PC-9 (cell line): Measurements from ENCODE around the gene ULBP1. TPM values are rescaled to one million over a fixed set of nuclear protein-coding genes. Genes with fewer than 3 reads are reported as not detected.
"Not testable (repeated sequence)": the region's sequence is repeated elsewhere in the genome, so short reads cannot be mapped to it uniquely, and the experiment has no call there.

Experiments used
- BruUV-seq: library from RNA; stranded (reverse); fragments of 400-500 nt; replicated peaks from 2 replicates; lab custom pipeline; 2021; lab: Mats Ljungman, UMichigan
- CTCF ChIA-PET: fragments of 300-600 bp; sonication (Branson Sonifier 250); formaldehyde crosslinking; loops from one replicate; lab custom pipeline; 2022; ENCODE audit warnings: antibody characterized with exemption; lab: Charles Lee
- POLR2A ChIA-PET: fragments of 300-600 bp; sonication (Branson Sonifier 250); formaldehyde crosslinking; loops from one replicate; lab custom pipeline; 2022; ENCODE audit warnings: antibody characterized with exemption; ENCODE audit not compliant: unreplicated experiment; lab: Charles Lee
- DNase-seq, 2 experiments: peaks; one replicate each; pipeline versions ENCODE4 v3.0.0 to v3.0.0-alpha.2; 2015 to 2022; ENCODE audit warnings: mixed read lengths in 1 of 2
- H2AFZ ChIP-seq: fragments of 200-600 bp; sonication (generic); 2 replicates; pipeline ENCODE4 v1.8.1; 2017; ENCODE audit warnings: antibody characterized with exemption
- H3F3A ChIP-seq: fragments of 200-600 bp; sonication (generic); 2 replicates; pipeline ENCODE4 v1.8.1; 2017; ENCODE audit warnings: antibody characterized with exemption, mild to moderate bottlenecking, low read depth; ENCODE audit not compliant: insufficient read depth
- H3K27ac ChIP-seq: fragments of 200-600 bp; sonication (generic); 2 replicates; pipeline ENCODE4 v1.6.1; 2016; ENCODE audit warnings: mixed run types
- H3K27me3 ChIP-seq: fragments of 200-600 bp; sonication (generic); 2 replicates; pipeline ENCODE4 v1.6.1; 2016; ENCODE audit warnings: low read depth, mixed run types; ENCODE audit not compliant: insufficient read depth
- H3K36me3 ChIP-seq: fragments of 200-600 bp; sonication (generic); 2 replicates; pipeline ENCODE4 v1.6.1; 2016; ENCODE audit warnings: low read depth, mixed run types
- H3K4me1 ChIP-seq: fragments of 200-600 bp; sonication (generic); replicated peaks from 2 replicates; pipeline ENCODE4 v1.6.1; 2016; ENCODE audit warnings: mixed run types; ENCODE audit not compliant: insufficient read depth
- H3K4me2 ChIP-seq: fragments of 200-600 bp; sonication (generic); 2 replicates; pipeline ENCODE4 v1.6.1; 2017; ENCODE audit warnings: mixed run types
- H3K4me3 ChIP-seq: fragments of 200-600 bp; sonication (generic); 2 replicates; pipeline ENCODE4 v1.6.1; 2016; ENCODE audit warnings: mixed run types
- H3K79me2 ChIP-seq: fragments of 200-600 bp; sonication (generic); 2 replicates; pipeline ENCODE4 v1.6.1; 2017; ENCODE audit warnings: low read depth, mixed run types
- H3K9me2 ChIP-seq: fragments of 200-600 bp; sonication (generic); 2 replicates; pipeline ENCODE4 v1.8.1; 2017; ENCODE audit warnings: mild to moderate bottlenecking; ENCODE audit not compliant: insufficient read depth
- H3K9me3 ChIP-seq: fragments of 200-600 bp; sonication (generic); 2 replicates; pipeline ENCODE4 v1.8.1; 2016; ENCODE audit warnings: low read depth; ENCODE audit not compliant: insufficient read depth
- H4K20me1 ChIP-seq: fragments of 200-600 bp; sonication (generic); 2 replicates; pipeline ENCODE4 v1.8.1; 2017; ENCODE audit not compliant: insufficient read depth
- CTCF ChIP-seq: fragments of 200-600 bp; sonication (generic); conservative IDR thresholded peaks from 2 replicates; pipeline ENCODE4 v1.6.1; 2017; ENCODE audit warnings: mixed run types, antibody characterized with exemption, mild to moderate bottlenecking, moderate library complexity
- EZH2 ChIP-seq: fragments of 200-600 bp; sonication (generic); IDR thresholded peaks from 2 replicates; pipeline ENCODE4 v1.8.0; 2017; ENCODE audit warnings: antibody characterized with exemption, low read depth
- intact Hi-C: fragments of 100-400 bp; cut with micrococcal nuclease; formaldehyde crosslinking; loops from one replicate; pipeline ENCODE4 v1.10.0; 2022; ENCODE audit not compliant: unreplicated experiment
- total RNA-seq: library from RNA; stranded (reverse); gene quantifications from 2 replicates; pipeline ENCODE4 v1.2.3, GENCODE V29; 2021

ULBP1 gene
- total RNA-seq, 1 experiment from 2014 or later, result 3.3 TPM

GRCh38 chr6:150013785-150014622 is 50.3 kb downstream of the ULBP1 start:
- H3K79me2 ChIP-seq, H4K20me1 ChIP-seq, H3K4me1 ChIP-seq, H3K9me3 ChIP-seq, POLR2A ChIA-PET, H3K27me3 ChIP-seq, H2AFZ ChIP-seq, H3K36me3 ChIP-seq, H3K4me3 ChIP-seq, DNase-seq, H3K4me2 ChIP-seq, CTCF ChIA-PET, H3K9me2 ChIP-seq, BruUV-seq, H3F3A ChIP-seq, intact Hi-C loops, H3K27ac ChIP-seq: not testable (repeated sequence)

- BruUV-seq, H3K27me3 ChIP-seq, H3K36me3 ChIP-seq, H3K9me2 ChIP-seq, CTCF ChIA-PET, DNase-seq, H3F3A ChIP-seq, H3K4me3 ChIP-seq, H3K4me1 ChIP-seq, H4K20me1 ChIP-seq, POLR2A ChIA-PET, H3K4me2 ChIP-seq, H2AFZ ChIP-seq, H3K9me3 ChIP-seq, H3K79me2 ChIP-seq, H3K27ac ChIP-seq: not testable (repeated sequence)
- intact Hi-C loops, result loop anchor here (1.0 to 5.0 kb wide), 2 partner anchors 80 to 383 kb away; no protein-coding TSS in a partner anchor
These were observed 51.0 kb downstream of the ULBP1 start for GRCh38 chr6:150014623-150015280.

- DNase-seq, result peak in 1 of 2 experiments; percentile 49
- H3K4me2 ChIP-seq, H3K9me3 ChIP-seq, H3K36me3 ChIP-seq, H3K27ac ChIP-seq, BruUV-seq, CTCF ChIA-PET, H3K4me1 ChIP-seq, H3K4me3 ChIP-seq, POLR2A ChIA-PET, H3K9me2 ChIP-seq, H4K20me1 ChIP-seq, H3F3A ChIP-seq, H3K27me3 ChIP-seq, H2AFZ ChIP-seq, H3K79me2 ChIP-seq: not testable (repeated sequence)
- intact Hi-C loops, result loop anchor here (1.0 to 5.0 kb wide), 4 partner anchors 53 to 382 kb away; partner anchors contain the start of gene ULBP3
These were observed 51.7 kb downstream of the ULBP1 start for GRCh38 chr6:150015281-150016001.

- POLR2A ChIA-PET, result interaction anchor here (0.6 to 1.0 kb wide), 3 partner anchors 21 to 839 kb away, joined by 3 to 8 read pairs (median 6); partner anchors contain the start of gene ULBP3
These were observed 52.8 kb downstream of the ULBP1 start for GRCh38 chr6:150016324-150017185.

More at GRCh38 chr6:150016324-150017185, 52.8 kb downstream of the ULBP1 start:
- intact Hi-C loops, result loop anchor here (2.0 to 5.0 kb wide), 3 partner anchors 52 to 381 kb away; partner anchors contain the start of gene ULBP3
- DNase-seq, result peak; percentile 42 to 60
- H3K79me2 ChIP-seq, result no peaks in the 10 kb centered on the region
- BruUV-seq, result no TSS peak
- no peaks in the 10 kb centered on the region for H3F3A ChIP-seq
- H2AFZ ChIP-seq, result no peak overlapping the region
- no peaks in the 10 kb centered on the region for H3K36me3 ChIP-seq
- no peak overlapping the region for H3K4me3 ChIP-seq
- H4K20me1 ChIP-seq, result no peaks in the 10 kb centered on the region
- no peak overlapping the region for H3K4me2 ChIP-seq
- no peak overlapping the region for H3K27ac ChIP-seq
- H3K4me1 ChIP-seq, result no peaks in the 10 kb centered on the region
- H3K9me3 ChIP-seq, result no peaks in the 10 kb centered on the region
- H3K9me2 ChIP-seq, result no peaks in the 10 kb centered on the region
- CTCF ChIA-PET, result interaction anchor here (0.6 kb wide), 1 partner anchor 219 kb away, joined by 3 read pairs; no protein-coding TSS in a partner anchor
- H3K27me3 ChIP-seq, result no peaks in the 10 kb centered on the region
- no peak for TF ChIP-seq EZH2
- peak; percentile 75 for TF ChIP-seq CTCF
